Vagina (tissue), 2 donors: ENCODE results near the gene MPV17L2. TPM values are rescaled to one million over a fixed set of nuclear protein-coding genes. Genes with fewer than 3 reads are reported as not detected.

Source experiments
- DNase-seq, 2 donors: peaks; one replicate each; pipeline ENCODE4 v3.0.0-alpha.2; 2017; ENCODE audit errors: extremely low spot score in 2 of 2
- H3K27ac ChIP-seq: fragments of 200-600 bp; sonication (generic); one replicate; pipeline ENCODE4 v1.5.1; 2019
- H3K27me3 ChIP-seq: fragments of 200-600 bp; sonication (generic); one replicate; pipeline ENCODE4 v1.5.1; 2019
- H3K36me3 ChIP-seq, 2 donors: fragments of 200-600 bp; sonication (generic); one replicate each; pipeline ENCODE4 v1.5.1; 2017 to 2019
- H3K4me1 ChIP-seq: fragments of 200-600 bp; sonication (generic); one replicate; pipeline ENCODE4 v1.5.1; 2019
- H3K4me3 ChIP-seq, 2 donors: fragments of 200-600 bp; sonication (generic); 1 replicate in 1 of 2; 2 replicates in 1 of 2; pipeline ENCODE4 v1.5.1; 2016 to 2019
- H3K9me3 ChIP-seq: fragments of 200-600 bp; sonication (generic); one replicate; pipeline ENCODE4 v1.5.1; 2019
- POLR2A ChIP-seq, 2 donors: fragments of 450-650 bp; IDR thresholded peaks; one replicate each; pipeline ENCODE4 v1.6.1; 2017; ENCODE audit warnings: antibody characterized with exemption in 2 of 2, mild to moderate bottlenecking in 2 of 2, moderate library complexity in 2 of 2
- POLR2AphosphoS5 ChIP-seq, 2 donors: sonication (generic); formaldehyde crosslinking; IDR thresholded peaks; one replicate each; pipeline ENCODE4 v1.9.0; 2017; ENCODE audit warnings: antibody characterized with exemption in 2 of 2, mild to moderate bottlenecking in 2 of 2, low read depth in 1 of 2; ENCODE audit not compliant: insufficient read depth in 1 of 2
- intact Hi-C: fragments of 100-400 bp; cut with DNase I; formaldehyde crosslinking; loops from one replicate; pipeline ENCODE4 v1.15.1; 2023
- total RNA-seq: library from RNA; depleted of rRNA; stranded (reverse); fragments of >200 nt; gene quantifications from one replicate; pipeline ENCODE4 v1.2.3, GENCODE V29; 2016
- TF ChIP-seq, protein P1 (sequence below), 3 experiments: fragments of 450-650 bp in 2 of 3; fragments of 200-600 bp in 1 of 3; sonication (generic) in 1 of 3; IDR thresholded peaks; one replicate each; pipeline ENCODE4 v1.5.1; 2017 to 2019; ENCODE audit warnings: antibody characterized with exemption in 3 of 3, mild to moderate bottlenecking in 2 of 3, moderate library complexity in 2 of 3

The MPV17L2 gene
- total RNA-seq, 1 donor from 2014 or later = 10.3 TPM

DNA sequence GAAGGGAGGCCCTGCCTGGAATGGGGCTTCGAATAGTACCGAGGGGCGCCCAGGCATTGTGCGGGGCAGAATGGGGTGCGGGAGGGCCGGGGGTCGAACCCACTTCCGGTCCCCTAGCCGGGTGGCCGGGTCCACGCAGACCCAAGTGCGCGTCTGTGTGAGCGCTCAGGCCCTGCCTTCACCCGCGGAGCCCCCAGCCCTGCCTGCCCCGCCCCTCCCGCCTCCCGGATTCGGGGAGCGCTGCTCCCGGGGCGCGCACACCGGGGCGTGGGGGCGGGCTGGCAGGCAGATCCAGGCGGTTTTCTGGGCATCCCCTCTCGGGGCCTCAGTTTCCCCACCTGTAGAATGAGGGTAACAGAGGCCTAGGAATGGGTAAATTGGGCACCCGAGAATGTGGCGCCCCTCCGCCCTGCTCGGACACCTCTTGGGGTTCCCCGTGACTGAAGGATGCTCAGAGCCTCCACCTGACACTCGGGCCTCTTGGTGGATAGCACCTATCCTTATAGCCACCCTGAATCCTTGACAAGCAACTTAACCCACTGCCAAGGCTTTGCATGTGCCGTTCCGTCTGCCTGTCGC is 39.4 kb upstream of the MPV17L2 start:
- no peaks in the 10 kb centered on the region for H3K9me3 ChIP-seq
- H3K4me3 ChIP-seq = peak overlapping the region; percentile 93 to 98
- H3K36me3 ChIP-seq = no peaks in the 10 kb centered on the region
- intact Hi-C loops = no loop called here
- peak overlapping the region; percentile 95 for H3K27ac ChIP-seq
- no peak for DNase-seq
- H3K4me1 ChIP-seq = peaks cover 58% of the 10 kb centered on the region
- H3K27me3 ChIP-seq = no peaks in the 10 kb centered on the region
- no peak for TF ChIP-seq POLR2A (IDR thresholded peaks at IDR 0.05)
- TF ChIP-seq, protein P1, sequence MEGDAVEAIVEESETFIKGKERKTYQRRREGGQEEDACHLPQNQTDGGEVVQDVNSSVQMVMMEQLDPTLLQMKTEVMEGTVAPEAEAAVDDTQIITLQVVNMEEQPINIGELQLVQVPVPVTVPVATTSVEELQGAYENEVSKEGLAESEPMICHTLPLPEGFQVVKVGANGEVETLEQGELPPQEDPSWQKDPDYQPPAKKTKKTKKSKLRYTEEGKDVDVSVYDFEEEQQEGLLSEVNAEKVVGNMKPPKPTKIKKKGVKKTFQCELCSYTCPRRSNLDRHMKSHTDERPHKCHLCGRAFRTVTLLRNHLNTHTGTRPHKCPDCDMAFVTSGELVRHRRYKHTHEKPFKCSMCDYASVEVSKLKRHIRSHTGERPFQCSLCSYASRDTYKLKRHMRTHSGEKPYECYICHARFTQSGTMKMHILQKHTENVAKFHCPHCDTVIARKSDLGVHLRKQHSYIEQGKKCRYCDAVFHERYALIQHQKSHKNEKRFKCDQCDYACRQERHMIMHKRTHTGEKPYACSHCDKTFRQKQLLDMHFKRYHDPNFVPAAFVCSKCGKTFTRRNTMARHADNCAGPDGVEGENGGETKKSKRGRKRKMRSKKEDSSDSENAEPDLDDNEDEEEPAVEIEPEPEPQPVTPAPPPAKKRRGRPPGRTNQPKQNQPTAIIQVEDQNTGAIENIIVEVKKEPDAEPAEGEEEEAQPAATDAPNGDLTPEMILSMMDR (IDR thresholded peaks at IDR 0.05) = no peak
- TF ChIP-seq POLR2AphosphoS5 (IDR thresholded peaks at IDR 0.05; ENCODE audit: insufficient read depth in 1 of 2, low read depth in 1 of 2) = no peak

DNA sequence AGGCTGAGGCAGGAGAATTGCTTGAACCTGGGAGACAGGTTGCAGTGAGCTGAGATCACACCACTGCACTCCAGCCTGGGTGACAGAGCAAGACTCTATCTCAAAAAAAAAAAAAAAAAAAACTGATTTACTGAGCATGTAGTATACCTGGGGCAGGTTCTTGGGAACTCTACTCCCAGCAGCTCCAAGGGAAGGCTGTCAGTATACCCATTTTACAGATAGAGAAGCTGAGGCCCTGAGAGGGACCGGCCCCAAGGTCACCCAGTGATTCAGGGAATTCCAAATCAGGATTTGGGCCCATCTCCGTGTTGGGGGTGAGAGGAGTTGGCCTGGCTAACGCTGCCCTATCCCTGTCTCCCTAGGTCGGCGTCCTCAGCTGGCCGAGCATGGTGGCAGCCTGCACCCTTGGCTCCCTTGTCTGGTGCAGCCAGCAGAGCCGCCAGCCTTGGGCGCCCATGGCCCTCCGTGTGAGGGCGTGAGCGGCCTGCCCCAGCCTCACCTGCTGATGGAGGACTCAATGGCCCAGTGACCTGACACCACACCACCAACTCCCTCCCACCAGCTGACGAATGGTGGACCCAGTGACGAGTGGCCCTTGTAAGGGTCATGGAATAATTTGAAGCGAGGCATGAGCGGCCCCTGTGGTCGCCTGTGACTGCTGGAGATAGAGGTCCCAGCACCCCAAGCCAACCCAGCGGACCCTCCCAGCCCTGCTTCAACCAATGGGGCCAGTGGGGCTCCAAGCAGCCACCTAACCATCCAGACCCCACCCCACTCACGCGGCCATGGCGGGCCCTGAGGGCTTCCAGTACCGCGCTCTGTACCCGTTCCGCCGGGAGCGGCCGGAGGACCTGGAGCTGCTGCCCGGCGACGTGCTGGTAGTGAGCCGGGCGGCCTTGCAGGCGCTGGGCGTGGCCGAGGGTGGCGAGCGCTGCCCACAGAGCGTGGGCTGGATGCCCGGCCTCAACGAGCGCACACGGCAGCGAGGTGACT is 37.6 kb upstream of the MPV17L2 start:
- Histone ChIP-seq H3K27me3 (no peaks in the 10 kb centered on the region), H3K4me3 (no peak overlapping the region), H3K27ac (peak overlapping the region; percentile 76), H3K9me3 (no peaks in the 10 kb centered on the region), H3K4me1 (peaks cover 64% of the 10 kb centered on the region), H3K36me3 (no peaks in the 10 kb centered on the region)
- intact Hi-C loops = no loop called here
- no peak for TF ChIP-seq POLR2A (IDR thresholded peaks at IDR 0.05)
- no peak for TF ChIP-seq POLR2AphosphoS5 (IDR thresholded peaks at IDR 0.05; ENCODE audit: insufficient read depth in 1 of 2, low read depth in 1 of 2)
- TF ChIP-seq, protein P1 (IDR thresholded peaks at IDR 0.05) = no peak
- DNase-seq = no peak

DNA sequence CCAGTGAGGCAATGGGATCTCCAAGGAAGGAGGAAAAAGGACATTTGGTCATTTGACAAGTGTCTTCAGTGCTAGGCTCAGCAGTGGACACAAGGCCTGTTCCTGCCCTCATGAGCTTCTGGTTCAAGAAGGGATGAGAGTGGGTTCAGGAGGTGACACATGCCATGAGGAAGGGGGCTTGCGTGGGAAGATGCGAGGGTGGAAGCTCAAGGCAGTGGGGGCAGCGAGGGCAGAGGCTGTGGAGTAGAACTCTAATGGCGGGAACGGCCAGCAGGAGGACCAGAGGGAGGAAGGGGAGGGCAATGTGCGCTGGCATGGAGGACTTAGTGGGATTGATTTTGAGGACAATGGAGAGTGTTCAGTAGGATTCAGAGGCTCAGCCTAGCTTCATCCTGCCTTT is 36.8 kb upstream of the MPV17L2 start:
- intact Hi-C loops = no loop called here
- TF ChIP-seq POLR2A (IDR thresholded peaks at IDR 0.05) = no peak
- TF ChIP-seq POLR2AphosphoS5 (IDR thresholded peaks at IDR 0.05; ENCODE audit: insufficient read depth in 1 of 2, low read depth in 1 of 2) = no peak
- TF ChIP-seq, protein P1 (IDR thresholded peaks at IDR 0.05) = no peak
- H3K9me3 ChIP-seq = no peaks in the 10 kb centered on the region
- DNase-seq = no peak
- no peaks in the 10 kb centered on the region for H3K27me3 ChIP-seq
- no peaks in the 10 kb centered on the region for H3K36me3 ChIP-seq
- peak overlapping the region; percentile 76 for H3K27ac ChIP-seq
- H3K4me3 ChIP-seq = no peak overlapping the region
- H3K4me1 ChIP-seq = peaks cover 70% of the 10 kb centered on the region

DNA sequence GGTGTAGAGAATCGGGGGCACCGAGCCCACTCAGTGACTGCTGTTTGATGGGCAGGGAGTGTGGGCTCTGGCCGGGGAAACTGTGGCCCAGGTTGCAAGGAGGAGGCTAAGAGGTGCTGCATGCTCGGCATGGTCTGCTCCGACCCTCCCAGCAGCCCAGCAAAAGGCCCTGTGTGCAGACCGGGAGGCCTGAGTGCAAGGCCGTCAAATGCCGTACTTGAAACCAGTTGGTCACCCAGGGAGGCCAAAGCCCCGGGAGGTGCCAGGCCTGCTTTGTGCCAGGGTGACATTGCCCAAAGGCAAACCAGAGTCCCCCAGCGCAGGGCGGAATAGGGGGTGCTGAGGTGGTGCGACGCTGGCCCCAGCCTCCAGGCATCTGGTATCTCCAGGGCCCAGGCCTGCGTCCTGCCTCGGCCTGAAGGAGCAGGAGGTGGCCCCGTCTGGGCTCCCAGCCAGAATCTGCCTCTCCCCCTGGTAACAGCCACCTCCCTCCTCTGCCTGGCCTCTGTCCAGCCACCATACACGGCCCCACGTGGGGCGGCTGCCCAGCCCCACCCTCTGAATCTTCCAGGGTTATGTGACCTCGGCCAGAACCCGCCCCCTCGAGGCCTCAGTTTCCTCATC is 36.1 kb upstream of the MPV17L2 start:
- Histone ChIP-seq H3K4me3 (peak overlapping the region in 1 of 2 donors; percentile 16), H3K27ac (peak overlapping the region; percentile 76), H3K9me3 (no peaks in the 10 kb centered on the region), H3K27me3 (no peaks in the 10 kb centered on the region), H3K36me3 (peaks cover 0 to 2% of the 10 kb centered on the region in 2 donors), H3K4me1 (peaks cover 70% of the 10 kb centered on the region)
- TF ChIP-seq POLR2AphosphoS5 (IDR thresholded peaks at IDR 0.05; ENCODE audit: insufficient read depth in 1 of 2, low read depth in 1 of 2) = peak; percentile 30 to 45
- TF ChIP-seq, protein P1 (IDR thresholded peaks at IDR 0.05) = no peak
- DNase-seq = no peak
- intact Hi-C loops = no loop called here
